Loucy (cell line): ENCODE data around the gene C14orf119.

ENCODE experiments used
- H2AFZ ChIP-seq: fragments of 200-600 bp; sonication (generic); 2 replicates; pipeline ENCODE4 v1.6.0; 2016; ENCODE audit warnings: antibody characterized with exemption, mild to moderate bottlenecking, low read length, moderate library complexity
- H3F3A ChIP-seq: fragments of 200-600 bp; 2 replicates; pipeline ENCODE4 v1.6.0; 2016; ENCODE audit warnings: antibody characterized with exemption, low read depth, mild to moderate bottlenecking
- H3K27me3 ChIP-seq: fragments of 200-600 bp; sonication (generic); 2 replicates; pipeline ENCODE4 v1.6.1; 2014; ENCODE audit warnings: low read length, mild to moderate bottlenecking; ENCODE audit not compliant: insufficient read depth, poor library complexity, severe bottlenecking
- H3K36me3 ChIP-seq: fragments of 200-600 bp; sonication (generic); 2 replicates; pipeline ENCODE4 v1.6.1; 2016; ENCODE audit warnings: low read length; ENCODE audit not compliant: insufficient read depth
- H3K4me1 ChIP-seq: fragments of 200-600 bp; sonication (generic); 2 replicates; pipeline ENCODE4 v1.5.1; 2014; ENCODE audit warnings: low read length, mild to moderate bottlenecking; ENCODE audit not compliant: insufficient read depth, poor library complexity, severe bottlenecking
- H3K4me2 ChIP-seq: fragments of 200-600 bp; sonication (generic); 2 replicates; pipeline ENCODE4 v1.6.0; 2014; ENCODE audit warnings: antibody characterized with exemption, low read length, low read depth, mild to moderate bottlenecking; ENCODE audit not compliant: poor library complexity, severe bottlenecking
- H3K4me3 ChIP-seq: fragments of 200-600 bp; sonication (generic); 2 replicates; pipeline ENCODE4 v1.5.1; 2014; ENCODE audit warnings: low read length, mild to moderate bottlenecking, mixed read lengths; ENCODE audit not compliant: poor library complexity, severe bottlenecking
- H3K79me2 ChIP-seq: fragments of 200-600 bp; sonication (generic); 2 replicates; pipeline ENCODE4 v1.6.1; 2014; ENCODE audit warnings: low read length; ENCODE audit not compliant: insufficient read depth
- H3K9ac ChIP-seq: fragments of 200-600 bp; sonication (generic); 2 replicates; pipeline ENCODE4 v1.6.0; 2014; ENCODE audit warnings: mild to moderate bottlenecking, low read depth, low read length, moderate library complexity; ENCODE audit not compliant: poor library complexity, severe bottlenecking
- H3K9me2 ChIP-seq: fragments of 200-600 bp; sonication (generic); replicated peaks from 2 replicates; pipeline ENCODE4 v1.6.1; 2016; ENCODE audit warnings: low read depth, low read length, mixed read lengths
- H3K9me3 ChIP-seq: fragments of 200-600 bp; sonication (generic); 2 replicates; pipeline ENCODE4 v1.6.1; 2014; ENCODE audit warnings: mild to moderate bottlenecking, antibody characterized with exemption, low read length, low read depth; ENCODE audit not compliant: insufficient read depth
- H4K20me1 ChIP-seq: fragments of 200-600 bp; sonication (generic); 2 replicates; pipeline ENCODE4 v1.6.0; 2014; ENCODE audit warnings: antibody characterized with exemption, low read length, mild to moderate bottlenecking; ENCODE audit not compliant: insufficient read depth, poor library complexity, severe bottlenecking
- CTCF ChIP-seq: fragments of 200-600 bp; sonication (generic); conservative IDR thresholded peaks from 2 replicates; pipeline ENCODE4 v1.5.1; 2014; ENCODE audit warnings: mild to moderate bottlenecking, antibody characterized with exemption, low read length
- EZH2phosphoT487 ChIP-seq: fragments of 200-600 bp; IDR thresholded peaks from 2 replicates; pipeline ENCODE4 v1.6.1; 2018; ENCODE audit warnings: antibody characterized with exemption, mild to moderate bottlenecking, moderate library complexity, borderline replicate concordance

The C14orf119 gene

GRCh38 chr14:23148591-23149249 is 53.4 kb downstream of the C14orf119 start:
- H3K4me3 ChIP-seq = no peak overlapping the region
- H2AFZ ChIP-seq = no peak overlapping the region
- no peaks in the 10 kb centered on the region for H4K20me1 ChIP-seq
- no peaks in the 10 kb centered on the region for H3K9me2 ChIP-seq
- no peak overlapping the region for H3K4me2 ChIP-seq
- TF ChIP-seq EZH2phosphoT487 (no peak), CTCF (no peak)
- no peak overlapping the region for H3K9ac ChIP-seq
- H3K27me3 ChIP-seq = peaks cover 8% of the 10 kb centered on the region
- no peaks in the 10 kb centered on the region for H3K9me3 ChIP-seq
- no peaks in the 10 kb centered on the region for H3K79me2 ChIP-seq
- no peaks in the 10 kb centered on the region for H3F3A ChIP-seq
- no peaks in the 10 kb centered on the region for H3K36me3 ChIP-seq
- H3K4me1 ChIP-seq = no peaks in the 10 kb centered on the region

GRCh38 chr14:23149745-23150144 is 54.4 kb downstream of the C14orf119 start:
- no peaks in the 10 kb centered on the region for H3K9me2 ChIP-seq
- no peak overlapping the region for H3K4me3 ChIP-seq
- H2AFZ ChIP-seq = no peak overlapping the region
- H4K20me1 ChIP-seq = no peaks in the 10 kb centered on the region
- TF ChIP-seq EZH2phosphoT487 = no peak
- no peak for TF ChIP-seq CTCF
- peaks cover 8% of the 10 kb centered on the region for H3K4me1 ChIP-seq
- H3K4me2 ChIP-seq = no peak overlapping the region
- H3K79me2 ChIP-seq = no peaks in the 10 kb centered on the region
- H3K9ac ChIP-seq = no peak overlapping the region
- no peaks in the 10 kb centered on the region for H3F3A ChIP-seq
- H3K27me3 ChIP-seq = peaks cover 10% of the 10 kb centered on the region
- H3K9me3 ChIP-seq = no peaks in the 10 kb centered on the region
- no peaks in the 10 kb centered on the region for H3K36me3 ChIP-seq
